ENCODE results near the gene LRP1B.

DNA sequence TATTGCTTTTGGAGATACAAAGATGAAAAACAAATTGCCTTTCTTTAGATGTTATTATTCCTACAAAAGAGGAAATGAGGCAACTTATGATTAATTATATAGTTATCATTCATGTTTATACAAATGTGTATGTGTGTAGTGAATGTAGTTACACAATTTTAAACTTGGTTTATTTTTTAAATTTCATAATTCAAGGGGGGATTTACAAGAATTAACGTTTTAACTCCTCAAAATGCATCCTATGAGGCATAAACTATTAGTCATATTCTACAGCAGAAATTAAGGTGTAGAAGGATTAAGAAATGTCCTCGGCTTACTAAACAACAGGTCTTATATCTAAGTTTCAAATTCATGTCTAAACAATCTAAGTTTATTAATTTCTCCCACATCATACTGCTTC is 1545.8 kb downstream of the LRP1B start:
- TF ChIP-seq POLR2A (IDR thresholded peaks at IDR 0.05), result no peak
- TF ChIP-seq, protein P1, sequence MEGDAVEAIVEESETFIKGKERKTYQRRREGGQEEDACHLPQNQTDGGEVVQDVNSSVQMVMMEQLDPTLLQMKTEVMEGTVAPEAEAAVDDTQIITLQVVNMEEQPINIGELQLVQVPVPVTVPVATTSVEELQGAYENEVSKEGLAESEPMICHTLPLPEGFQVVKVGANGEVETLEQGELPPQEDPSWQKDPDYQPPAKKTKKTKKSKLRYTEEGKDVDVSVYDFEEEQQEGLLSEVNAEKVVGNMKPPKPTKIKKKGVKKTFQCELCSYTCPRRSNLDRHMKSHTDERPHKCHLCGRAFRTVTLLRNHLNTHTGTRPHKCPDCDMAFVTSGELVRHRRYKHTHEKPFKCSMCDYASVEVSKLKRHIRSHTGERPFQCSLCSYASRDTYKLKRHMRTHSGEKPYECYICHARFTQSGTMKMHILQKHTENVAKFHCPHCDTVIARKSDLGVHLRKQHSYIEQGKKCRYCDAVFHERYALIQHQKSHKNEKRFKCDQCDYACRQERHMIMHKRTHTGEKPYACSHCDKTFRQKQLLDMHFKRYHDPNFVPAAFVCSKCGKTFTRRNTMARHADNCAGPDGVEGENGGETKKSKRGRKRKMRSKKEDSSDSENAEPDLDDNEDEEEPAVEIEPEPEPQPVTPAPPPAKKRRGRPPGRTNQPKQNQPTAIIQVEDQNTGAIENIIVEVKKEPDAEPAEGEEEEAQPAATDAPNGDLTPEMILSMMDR (IDR thresholded peaks at IDR 0.05), result no peak

All from thyroid gland (tissue), 4 donors.